Fibroblast of lung (primary cell): ENCODE results near the gene LRRC8A.

Experiments used
- CTCF ChIP-seq, 2 donors: IDR thresholded peaks in 1 of 2; conservative IDR thresholded peaks in 1 of 2; 1 replicate in 1 of 2; 2 replicates in 1 of 2; pipeline ENCODE4 v1.5.1; 2011 to 2012; ENCODE audit warnings: low read length in 2 of 2, control low read depth in 1 of 2, inconsistent platforms in 1 of 2, low read depth in 1 of 2, mild to moderate bottlenecking in 1 of 2
- EZH2 ChIP-seq: IDR thresholded peaks from 2 replicates; pipeline ENCODE4 v1.5.1; 2012; ENCODE audit warnings: low read length, control low read depth, mild to moderate bottlenecking; ENCODE audit errors: missing control alignments

GRCh38 chr9:128898382-128898781 lies 16.4 kb downstream of the LRRC8A start:
- TF ChIP-seq EZH2 (no peak), CTCF (conservative IDR thresholded peaks at IDR 0.05 in 1 of 2, IDR thresholded peaks at IDR 0.05 in 1 of 2; ENCODE audit: low read depth in 1 of 2, low read length in 2 of 2) (no peak)
